Left colon (tissue), 2 donors: ENCODE measurements around the gene POU3F4. TPM values are rescaled to one million over a fixed set of nuclear protein-coding genes. Genes with fewer than 3 reads are reported as not detected.

ENCODE experiments used
- ATAC-seq: fragments of 200-7000 bp; cut with Tn5 transposase; one replicate; pipeline ENCODE4 v1.9.1; 2020; ENCODE audit warnings: mild to moderate bottlenecking, moderate library complexity
- DNase-seq, 2 donors: peaks; one replicate each; pipeline ENCODE4 v3.0.0-alpha.2; 2020
- intact Hi-C, 2 donors: fragments of 100-400 bp; cut with DNase I in 1 of 2; cut with micrococcal nuclease in 1 of 2; formaldehyde crosslinking; loops; one replicate each; pipeline versions ENCODE4 v1.11.2 to v1.14.0; 2022; cut with DNase I, micrococcal nuclease
- long read RNA-seq: library from polyadenylated mRNA; unstranded; transcript quantifications from one replicate; pipeline ENCODE4 v2.0.0, GENCODE V29; 2021
- total RNA-seq, 2 donors: library from RNA; stranded (reverse); fragmentation: NEBNext Ultra II Directional; extraction: Animal tissue kit (Norgen Biotek cat#: 25700); gene quantifications; one replicate each; pipeline ENCODE4 v1.2.1, GENCODE V29; 2021
- donor health status: DM: no; HTN: no; CAD: no.
- donor health status: DM: yes; HTN: yes; CAD: no.

The POU3F4 gene
- under 1 TPM in 1 of 2 donors, not detected in 1; 0.14 TPM for total RNA-seq
- long read RNA-seq = 0 reads

DNA sequence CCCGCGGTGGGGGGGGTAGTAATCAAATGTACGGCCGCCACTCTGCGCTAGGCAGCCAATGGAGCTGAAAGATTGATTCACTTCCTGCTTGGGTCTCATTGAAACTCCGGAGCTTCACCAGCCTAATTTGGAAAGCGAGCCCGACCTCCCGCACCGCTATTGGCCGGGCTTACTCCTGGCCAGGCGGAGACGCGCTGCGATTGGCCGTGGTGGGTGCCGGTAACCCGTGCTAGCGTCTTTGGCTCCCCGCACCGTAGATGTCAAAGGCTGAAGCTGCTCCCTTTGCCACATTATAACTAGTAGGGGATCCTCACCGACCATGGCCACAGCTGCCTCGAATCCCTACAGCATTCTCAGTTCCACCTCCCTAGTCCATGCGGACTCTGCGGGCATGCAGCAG is at the start of gene POU3F4:
POU3F4 (plus strand) TSS at position 285 of the 400 bp plus-strand sequence; CDS start at position 320, 35 bp downstream.
- intact Hi-C loops = no loop called here
- peak in 1 of 2 donors; percentile 31 for DNase-seq
- ATAC-seq = no peak

DNA sequence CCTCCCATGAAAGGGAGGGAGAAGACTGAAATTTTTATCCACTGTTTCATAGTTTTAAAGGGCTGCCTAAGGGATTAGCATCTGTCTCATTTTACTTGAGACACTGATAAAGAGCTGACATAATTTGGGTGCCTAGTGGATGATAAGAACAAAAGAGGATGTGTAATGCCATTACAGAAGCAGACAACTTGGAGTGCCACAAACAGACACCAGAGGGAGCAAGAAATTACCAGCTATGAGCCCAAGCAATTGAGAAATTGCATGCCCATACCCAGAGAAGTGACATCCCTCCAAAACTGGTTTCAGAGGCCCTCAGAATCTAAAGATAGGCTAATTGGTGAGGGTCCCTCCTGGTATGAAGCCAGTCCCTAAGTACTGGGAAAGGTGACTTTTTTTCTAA is 38.5 kb upstream of the POU3F4 start:
- peak; percentile 42 for ATAC-seq
- intact Hi-C loops = loop anchor here in 1 of 2 donors (5.0 kb wide), 1 partner anchor 168 kb away; no protein-coding TSS in a partner anchor
- DNase-seq = peak in 1 of 2 donors; percentile 11

- ATAC-seq = no peak
- intact Hi-C loops = no loop called here
- no peak for DNase-seq
These were observed 12.2 kb upstream of the POU3F4 start for GRCh38 chrX:83495898-83496297.

DNA sequence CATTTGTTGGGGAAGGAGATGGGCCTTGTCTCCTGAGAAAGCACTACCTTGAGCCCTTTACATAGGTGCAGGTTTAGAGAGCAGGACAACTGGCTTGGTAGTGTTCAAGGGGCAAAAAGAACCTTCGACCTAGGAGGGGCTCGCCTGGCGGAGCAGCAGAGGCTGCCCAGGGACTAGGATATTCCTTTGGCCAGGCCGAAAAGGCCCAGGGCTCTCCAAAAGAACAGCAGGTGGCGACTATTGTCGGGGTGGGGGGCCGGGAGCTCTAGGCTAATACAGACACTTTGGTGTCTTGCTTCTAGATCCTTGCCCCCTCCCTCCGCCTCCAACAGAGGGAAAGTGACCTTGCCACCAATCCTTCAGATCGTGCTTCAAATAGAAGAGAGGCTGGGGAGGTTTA is 7.1 kb upstream of the POU3F4 start:
- DNase-seq = no peak
- no peak for ATAC-seq
- intact Hi-C loops = no loop called here

GRCh38 chrX:83501530-83501929 is 6.6 kb upstream of the POU3F4 start:
- DNase-seq (no peak), ATAC-seq (no peak)
- intact Hi-C loops = no loop called here

GRCh38 chrX:83504721-83505479 is 3.2 kb upstream of the POU3F4 start:
- no peak for ATAC-seq
- intact Hi-C loops = no loop called here
- no peak for DNase-seq

DNA sequence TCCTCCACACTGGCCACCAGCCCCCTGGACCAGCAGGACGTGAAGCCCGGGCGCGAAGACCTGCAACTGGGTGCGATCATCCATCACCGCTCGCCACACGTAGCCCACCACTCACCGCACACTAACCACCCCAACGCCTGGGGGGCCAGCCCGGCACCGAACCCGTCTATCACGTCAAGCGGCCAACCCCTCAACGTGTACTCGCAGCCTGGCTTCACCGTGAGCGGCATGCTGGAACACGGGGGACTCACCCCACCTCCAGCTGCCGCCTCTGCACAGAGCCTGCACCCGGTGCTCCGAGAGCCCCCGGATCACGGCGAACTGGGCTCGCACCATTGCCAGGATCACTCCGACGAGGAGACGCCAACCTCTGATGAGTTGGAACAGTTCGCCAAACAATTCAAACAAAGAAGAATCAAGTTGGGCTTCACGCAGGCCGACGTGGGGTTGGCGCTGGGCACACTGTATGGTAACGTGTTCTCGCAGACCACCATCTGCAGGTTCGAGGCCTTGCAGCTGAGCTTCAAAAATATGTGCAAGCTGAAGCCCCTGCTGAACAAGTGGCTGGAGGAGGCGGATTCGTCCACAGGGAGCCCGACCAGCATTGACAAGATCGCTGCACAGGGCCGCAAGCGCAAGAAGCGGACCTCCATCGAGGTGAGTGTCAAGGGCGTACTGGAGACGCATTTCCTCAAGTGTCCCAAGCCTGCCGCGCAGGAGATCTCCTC is 600 bp downstream of the POU3F4 start:
- DNase-seq (no peak), ATAC-seq (no peak)
- intact Hi-C loops = no loop called here

- ATAC-seq (no peak), DNase-seq (no peak)
- intact Hi-C loops = no loop called here
These were observed 1.2 kb downstream of the POU3F4 start for GRCh38 chrX:83509254-83509801.

GRCh38 chrX:83510510-83511062 is 2.5 kb downstream of the POU3F4 start:
- DNase-seq (no peak), ATAC-seq (no peak)
- intact Hi-C loops = no loop called here

DNA sequence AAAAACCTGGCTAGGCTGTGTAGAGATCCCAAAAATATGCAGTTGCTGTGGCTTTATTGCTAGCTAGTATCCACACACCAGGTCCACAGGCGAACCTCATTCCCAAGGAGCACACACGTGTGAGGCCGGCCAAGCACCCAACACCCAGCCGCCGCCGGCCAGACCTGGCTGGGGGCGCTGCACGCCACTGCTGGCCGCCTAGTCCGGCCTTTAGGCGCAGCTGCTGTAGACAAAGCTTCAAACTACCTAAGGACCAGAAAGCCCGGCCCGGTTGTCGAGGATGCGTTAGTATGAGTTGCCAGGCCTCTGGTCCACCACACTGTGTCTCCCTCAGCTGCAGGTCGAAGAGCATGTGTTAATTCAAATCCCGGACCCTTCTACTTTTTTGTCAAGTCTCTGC is 3.1 kb downstream of the POU3F4 start:
- no peak for DNase-seq
- ATAC-seq = peak; percentile 50
- intact Hi-C loops = no loop called here

- no peak for ATAC-seq
- intact Hi-C loops = no loop called here
These were observed 4.0 kb downstream of the POU3F4 start for GRCh38 chrX:83512111-83512510.

DNA sequence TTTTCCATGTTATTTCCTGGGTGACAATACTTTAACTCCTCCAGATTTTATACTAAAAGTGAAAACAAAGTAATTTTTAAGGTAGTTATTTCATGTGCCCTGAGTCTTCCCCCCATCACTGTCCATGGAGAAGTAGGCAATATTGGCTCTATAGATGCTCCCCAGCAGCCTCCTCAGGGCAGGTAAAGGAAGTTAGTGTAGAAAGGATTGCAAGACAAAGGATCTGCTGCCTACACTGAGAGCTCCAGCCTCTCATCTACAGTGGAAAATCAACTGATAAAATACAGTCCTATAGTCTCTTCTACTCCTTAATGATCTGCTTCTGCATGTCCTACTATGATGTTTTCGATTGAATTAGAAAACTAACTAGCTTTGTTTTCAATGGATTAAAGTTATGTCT is 8.5 kb downstream of the POU3F4 start:
- DNase-seq (no peak), ATAC-seq (no peak)
- intact Hi-C loops = no loop called here

More at GRCh38 chrX:83512111-83512510, 4.0 kb downstream of the POU3F4 start:
- DNase-seq = no peak

GRCh38 chrX:83521905-83522304 is 13.8 kb downstream of the POU3F4 start:
- no peak for DNase-seq
- peak; percentile 95 for ATAC-seq
- intact Hi-C loops = no loop called here

- ATAC-seq (no peak), DNase-seq (no peak)
- intact Hi-C loops = no loop called here
These were observed 21.9 kb downstream of the POU3F4 start for GRCh38 chrX:83529950-83530349.

DNA sequence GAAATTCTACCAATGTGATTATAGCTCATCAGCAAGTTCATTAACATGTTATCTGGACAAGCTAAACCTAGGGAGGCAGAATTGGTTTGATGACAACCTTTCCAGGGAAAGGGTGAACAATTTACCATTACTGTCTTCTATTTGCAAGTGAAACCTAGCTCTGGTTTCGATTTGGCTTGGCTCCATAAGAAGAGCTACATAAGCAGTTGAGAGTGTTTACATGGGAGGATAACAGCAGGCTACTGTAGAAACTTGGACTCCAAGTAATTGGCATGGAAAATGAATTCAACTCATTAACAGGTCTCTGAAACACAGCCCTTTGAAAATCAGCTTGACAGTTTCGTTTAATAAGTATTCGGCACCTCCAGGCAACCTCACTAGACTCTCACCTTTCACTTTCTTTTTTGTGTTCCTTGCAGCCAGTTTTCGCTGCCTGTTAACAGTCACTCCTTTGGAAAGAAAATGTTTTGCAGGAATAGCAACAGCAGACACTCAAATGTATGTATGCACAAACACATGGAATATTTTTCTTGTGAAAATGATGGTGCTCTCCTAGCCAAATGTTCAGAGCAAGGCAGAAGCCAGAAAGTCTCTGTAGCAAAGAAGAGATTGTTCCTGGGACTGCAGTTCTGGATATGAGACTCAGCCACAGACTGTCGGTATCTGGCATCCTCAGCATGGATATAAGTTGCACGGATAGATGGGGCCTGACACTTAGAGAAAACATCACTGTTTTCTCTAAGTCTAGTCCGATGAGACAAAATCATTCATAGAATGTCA is 27.5 kb downstream of the POU3F4 start:
- ATAC-seq (no peak), DNase-seq (no peak)
- intact Hi-C loops = no loop called here
